H1 (cell line): ENCODE measurements around the gene CUL4B. TPM values are rescaled to one million over a fixed set of nuclear protein-coding genes. Genes with fewer than 3 reads are reported as not detected.
A peak's percentile ranks its signal among the peaks of the same experiment; 100 is the strongest.

ENCODE experiments used
- CTCF ChIA-PET: fragments of 300-600 bp; sonication (Branson Sonifier 250); formaldehyde crosslinking; loops from one replicate; lab custom pipeline; 2021; ENCODE audit not compliant: partially characterized antibody; lab: Charles Lee
- POLR2A ChIA-PET: fragments of 300-600 bp; sonication (Branson Sonifier 250); formaldehyde crosslinking; loops from one replicate; lab custom pipeline; 2021; ENCODE audit warnings: inconsistent platforms; ENCODE audit not compliant: partially characterized antibody; lab: Charles Lee
- DNase-seq, 2 experiments: peaks; one replicate each; pipeline versions ENCODE4 v3.0.0 to v3.0.0-alpha.2; 2010 to 2022; ENCODE audit warnings: low spot score in 2 of 2, low read depth in 1 of 2, mixed read lengths in 1 of 2
- FAIRE-seq: peaks from 2 replicates; lab custom pipeline; 2011; peaks lifted over from hg19 to GRCh38; lab: Jason Lieb, UNC
- H2AFZ ChIP-seq: 2 replicates; pipeline ENCODE4 v1.8.1; 2012; ENCODE audit warnings: low read length, inconsistent platforms
- H2AK5ac ChIP-seq: 2 replicates; pipeline ENCODE4 v1.6.1; 2013; ENCODE audit warnings: low read depth, low read length
- H2BK120ac ChIP-seq: replicated peaks from 2 replicates; pipeline ENCODE3; 2013; ENCODE audit warnings: low read depth, low read length, inconsistent platforms
- H2BK12ac ChIP-seq: 2 replicates; pipeline ENCODE4 v1.6.1; 2013; ENCODE audit warnings: low read depth, low read length
- H2BK15ac ChIP-seq: 2 replicates; pipeline ENCODE4 v1.6.1; 2013; ENCODE audit warnings: low read length
- H2BK20ac ChIP-seq: 2 replicates; pipeline ENCODE4 v1.6.1; 2013; ENCODE audit warnings: low read length
- H2BK5ac ChIP-seq: 2 replicates; pipeline ENCODE4 v1.6.1; 2013; ENCODE audit warnings: low read depth, low read length
- H3K14ac ChIP-seq: 2 replicates; pipeline ENCODE4 v1.6.1; 2013; ENCODE audit warnings: inconsistent platforms; ENCODE audit not compliant: insufficient read length
- H3K18ac ChIP-seq: 2 replicates; pipeline ENCODE4 v1.6.1; 2013; ENCODE audit warnings: low read length; ENCODE audit errors: extremely low read depth
- H3K23ac ChIP-seq: 2 replicates; pipeline ENCODE4 v1.6.1; 2013; ENCODE audit warnings: inconsistent platforms; ENCODE audit not compliant: insufficient read length
- H3K23me2 ChIP-seq: 2 replicates; pipeline ENCODE4 v1.6.1; 2013; ENCODE audit warnings: low read depth, low read length
- H3K27ac ChIP-seq: 2 replicates; pipeline ENCODE4 v1.6.1; 2011; ENCODE audit warnings: low read depth, low read length, inconsistent platforms
- H3K27me3 ChIP-seq, 4 experiments: replicated peaks in 1 of 4; 1 replicate in 1 of 4; 2 replicates in 3 of 4; pipeline versions ENCODE4 v1.6.1 to v1.8.1; 2011 to 2013; ENCODE audit warnings: low read length in 3 of 4, mild to moderate bottlenecking in 3 of 4, inconsistent platforms in 2 of 4, mixed read lengths in 2 of 4, moderate library complexity in 1 of 4; ENCODE audit not compliant: control insufficient read depth in 3 of 4, insufficient read depth in 3 of 4; ENCODE audit errors: extremely low read depth in 1 of 4
- H3K36me3 ChIP-seq, 4 experiments: 2 replicates each; pipeline versions ENCODE4 v1.6.1 to v1.8.1; 2011 to 2013; ENCODE audit warnings: mild to moderate bottlenecking in 4 of 4, low read length in 3 of 4, moderate library complexity in 2 of 4, control low read depth in 1 of 4, inconsistent platforms in 1 of 4; ENCODE audit not compliant: insufficient read depth in 4 of 4, control insufficient read depth in 2 of 4
- H3K4ac ChIP-seq: replicated peaks from 2 replicates; pipeline ENCODE3; 2013; ENCODE audit warnings: low read length, low read depth, mixed read lengths, inconsistent platforms; ENCODE audit not compliant: insufficient read length
- H3K4me1 ChIP-seq, 4 experiments: replicated peaks in 1 of 4; 1 replicate in 1 of 4; 2 replicates in 3 of 4; pipeline versions ENCODE4 v1.6.1 to v1.8.1; 2011 to 2013; ENCODE audit warnings: low read length in 3 of 4, inconsistent platforms in 2 of 4, mixed read lengths in 1 of 4; ENCODE audit not compliant: insufficient read depth in 4 of 4, control insufficient read depth in 3 of 4
- H3K4me2 ChIP-seq, 2 experiments: 2 replicates each; pipeline versions ENCODE4 v1.6.1 to v1.8.1; 2011 to 2013; ENCODE audit warnings: low read depth in 2 of 2, low read length in 2 of 2, control low read depth in 1 of 2, inconsistent platforms in 1 of 2, mild to moderate bottlenecking in 1 of 2; ENCODE audit not compliant: insufficient read depth in 1 of 2
- H3K4me3 ChIP-seq, 4 experiments: fragments of 200-600, 300-600 bp in 1 of 4; sonication (generic), shearing (Covaris generic), sonication (Bioruptor Twin) in 1 of 4; 2 replicates each; pipeline versions ENCODE4 v1.5.1 to v1.8.1; 2011 to 2016; ENCODE audit warnings: low read length in 4 of 4, low read depth in 3 of 4, control low read depth in 2 of 4, inconsistent platforms in 2 of 4, mild to moderate bottlenecking in 2 of 4, mixed read lengths in 1 of 4, moderate library complexity in 1 of 4; ENCODE audit not compliant: insufficient read depth in 2 of 4; ENCODE audit errors: extremely low read depth in 1 of 4
- H3K56ac ChIP-seq: replicated peaks from 2 replicates; pipeline ENCODE3; 2013; ENCODE audit warnings: low read depth, mild to moderate bottlenecking, mixed read lengths, low read length, inconsistent platforms; ENCODE audit not compliant: insufficient read length
- H3K79me1 ChIP-seq: 2 replicates; pipeline ENCODE4 v1.6.1; 2013; ENCODE audit warnings: low read depth, low read length, control low read depth
- H3K79me2 ChIP-seq, 2 experiments: 2 replicates each; pipeline versions ENCODE4 v1.6.1 to v1.8.1; 2012 to 2013; ENCODE audit warnings: low read length in 2 of 2, mild to moderate bottlenecking in 2 of 2, inconsistent platforms in 1 of 2; ENCODE audit not compliant: insufficient read depth in 2 of 2, control insufficient read depth in 1 of 2
- H3K9ac ChIP-seq, 4 experiments: replicated peaks in 1 of 4; 1 replicate in 1 of 4; 2 replicates in 3 of 4; pipeline versions ENCODE4 v1.6.1 to v1.8.1; 2011 to 2013; ENCODE audit warnings: low read depth in 3 of 4, low read length in 3 of 4, control low read depth in 2 of 4, mild to moderate bottlenecking in 2 of 4, moderate library complexity in 2 of 4, inconsistent platforms in 1 of 4; ENCODE audit errors: extremely low read depth in 1 of 4
- H3K9me3 ChIP-seq, 2 experiments: 2 replicates each; pipeline versions ENCODE4 v1.6.1 to v1.8.1; 2012 to 2013; ENCODE audit warnings: mild to moderate bottlenecking in 2 of 2, moderate library complexity in 2 of 2, control low read depth in 1 of 2, inconsistent platforms in 1 of 2, low read depth in 1 of 2, low read length in 1 of 2, mixed read lengths in 1 of 2; ENCODE audit not compliant: insufficient read depth in 2 of 2
- H4K20me1 ChIP-seq, 2 experiments: replicated peaks in 1 of 2; 2 replicates each; pipeline versions ENCODE3 to v1.8.1; 2011 to 2013; ENCODE audit warnings: inconsistent platforms in 2 of 2, low read length in 2 of 2, mild to moderate bottlenecking in 1 of 2; ENCODE audit not compliant: insufficient read depth in 2 of 2, control insufficient read depth in 1 of 2
- H4K5ac ChIP-seq: 2 replicates; pipeline ENCODE4 v1.6.1; 2013; ENCODE audit warnings: low read length, low read depth, mixed read lengths, inconsistent platforms; ENCODE audit not compliant: insufficient read length
- H4K8ac ChIP-seq: 2 replicates; pipeline ENCODE4 v1.8.0; 2013; ENCODE audit warnings: mild to moderate bottlenecking, moderate library complexity, low read length, inconsistent platforms; ENCODE audit not compliant: insufficient read depth; ENCODE audit errors: extremely low read depth
- H4K91ac ChIP-seq: replicated peaks from 2 replicates; pipeline ENCODE3; 2013; ENCODE audit warnings: low read length, mixed read lengths, inconsistent platforms; ENCODE audit not compliant: insufficient read length
- ASH2L ChIP-seq: fragments of 200-600, 300-600 bp; sonication (generic); IDR thresholded peaks from one replicate; pipeline ENCODE4 v1.7.1; 2017; ENCODE audit warnings: low read length
- ATF2 ChIP-seq: IDR thresholded peaks from 2 replicates; pipeline ENCODE4 v1.6.1; 2012; ENCODE audit warnings: low read length, inconsistent platforms
- HDAC6 ChIP-seq: IDR thresholded peaks from one replicate; pipeline ENCODE4 v1.7.1; 2012; ENCODE audit warnings: low read depth, mild to moderate bottlenecking, inconsistent platforms, low read length, moderate library complexity
- KDM4A ChIP-seq: IDR thresholded peaks from one replicate; pipeline ENCODE4 v1.7.1; 2012; ENCODE audit warnings: low read depth, mild to moderate bottlenecking, moderate library complexity, low read length, inconsistent platforms; ENCODE audit not compliant: severe bottlenecking
- SIRT6 ChIP-seq: IDR thresholded peaks from one replicate; pipeline ENCODE4 v1.7.1; 2012; ENCODE audit warnings: low read length, inconsistent platforms
- SIX5 ChIP-seq: IDR thresholded peaks from 2 replicates; pipeline ENCODE4 v1.6.1; 2011; ENCODE audit warnings: mild to moderate bottlenecking, low read depth, low read length
- SRF ChIP-seq: IDR thresholded peaks from 2 replicates; pipeline ENCODE4 v1.6.1; 2011; ENCODE audit warnings: mild to moderate bottlenecking, low read depth, low read length, moderate library complexity
- TBP ChIP-seq: IDR thresholded peaks from 2 replicates; pipeline ENCODE4 v1.6.1; 2011; ENCODE audit warnings: low read depth, low read length, improper control_type of control experiment
- WGBS, 2 experiments: shearing (Covaris generic) in 1 of 2; methylation state at CpG; one replicate each; pipeline versions ENCODE4 v1.1.6 to v1.1.7; 2013 to 2015; ENCODE audit warnings: low lambda C conversion rate in 2 of 2, mixed read lengths in 2 of 2, inconsistent platforms in 1 of 2, low coverage in 1 of 2, missing lambda C conversion rate in 1 of 2; ENCODE audit not compliant: insufficient replicate concordance in 2 of 2, insufficient coverage in 1 of 2, insufficient read length in 1 of 2; ENCODE audit errors: extremely low coverage in 1 of 2, missing lambda C conversion rate in 1 of 2; 5-methylcytosine and 5-hydroxymethylcytosine counted together
- polyA plus RNA-seq, 7 experiments: library from polyadenylated mRNA; depleted of rRNA in 3 of 7; stranded (reverse) in 5 of 7; unstranded in 2 of 7; fragments of >200 nt in 5 of 7; fragments of 200-250 nt in 2 of 7; gene quantifications; 1 replicate in 5 of 7; 2 replicates in 1 of 7; 4 replicates in 1 of 7; pipeline versions ENCODE4 v1.2.1 to v1.2.3, GENCODE V29; 2011 to 2013; ENCODE audit warnings: missing spikeins in 2 of 7, mixed read lengths in 2 of 7
- total RNA-seq: library from RNA; stranded (reverse); fragmentation: NEBNext Ultra II Directional; extraction: Animal tissue kit (Norgen Biotek cat#: 25700); gene quantifications from 2 replicates; pipeline ENCODE4 v1.2.1, GENCODE V29; 2021

CUL4B gene
- total and polyA plus RNA-seq, 2 of the 8 experiments (the other 6 are each of a cell fraction or from before 2014, with no cell fraction given): 11.7 to 44.0 TPM

GRCh38 chrX:120561634-120562568 lies 1.1 kb upstream of the CUL4B start:
- TF ChIP-seq ASH2L (no peak), SIRT6 (no peak), HDAC6 (no peak), SRF (no peak), ATF2 (no peak), KDM4A (no peak), TBP (peak; percentile 6; the same call in 1 of the 2 replicates), SIX5 (no peak)
- DNase-seq (no peak), FAIRE-seq (no peak)
- CTCF ChIA-PET: interaction anchor here (1.1 kb wide), 1 partner anchor 76 kb away, joined by 3 read pairs; no protein-coding TSS in a partner anchor
- Histone ChIP-seq H3K23me2 (peaks cover 6% of the 10 kb centered on the region; the same call in 1 of the 2 replicates), H2BK5ac (0 out of 2 replicates have a peak overlapping the region, but pooled peaks have one; percentile 35), H3K4me2 (peak overlapping the region; percentile 67 to 96), H3K56ac (no peak overlapping the region), H3K4ac (peak overlapping the region; percentile 29), H4K8ac (no peak overlapping the region), H4K5ac (no peak overlapping the region), H2BK120ac (no peak overlapping the region), H3K36me3 (peaks cover 0 to 9% (median 0%) of the 10 kb centered on the region in 4 experiments; a peak in 1 of 8 replicates), H3K27me3 (no peaks in the 10 kb centered on the region), H2AK5ac (no peak overlapping the region), H4K91ac (no peak overlapping the region), H2BK12ac (no peak overlapping the region), H3K14ac (no peak overlapping the region), H3K9ac (peak overlapping the region in 3 of 4 experiments; percentile 24 to 66 (median 51); a peak in 6 of 7 replicates), H3K27ac (peak overlapping the region; percentile 73; the same call in 1 of the 2 replicates), H3K79me2 (peaks cover 0 to 25% of the 10 kb centered on the region in 2 experiments; a peak in 2 of 4 replicates), H4K20me1 (no peaks in the 10 kb centered on the region), H3K79me1 (no peaks in the 10 kb centered on the region), H3K9me3 (no peaks in the 10 kb centered on the region), H3K4me3 (peak overlapping the region; percentile 37 to 95 (median 62)), H3K4me1 (no peaks in the 10 kb centered on the region; a peak in 2 of 7 replicates), H2BK15ac (no peak overlapping the region), H3K18ac (no peak overlapping the region), H2BK20ac (no peak overlapping the region), H2AFZ (peak overlapping the region; percentile 53; the same call in 1 of the 2 replicates), H3K23ac (no peak overlapping the region)
- POLR2A ChIA-PET: interaction anchor here (0.6 to 2.3 kb wide), 5 partner anchors 13 to 1299 kb away, joined by 3 to 10 read pairs (median 3); partner anchors contain the start of gene MCTS1
- WGBS, 2 experiments: 18% methylated on average over 8 of the region's 12 CpGs; no CpG with 5 or more reads in 1 of the 2 experiments
